Body of pancreas (tissue), 4 donors: Measurements from ENCODE around the gene ADRA1B. TPM values are rescaled to one million over a fixed set of nuclear protein-coding genes. Genes with fewer than 3 reads are reported as not detected.

Source experiments
- ATAC-seq: fragments of 150-250 bp; one replicate; pipeline ENCODE4 v1.9.1; 2016
- DNase-seq, 4 donors: peaks; one replicate each; pipeline ENCODE4 v3.0.0-alpha.2; 2019
- H3K27ac ChIP-seq, 4 donors: fragments of 200-600 bp; sonication (generic); 1 replicate in 3 of 4; 2 replicates in 1 of 4; pipeline versions ENCODE4 v1.5.1 to v1.6.1; 2016 to 2019; ENCODE audit warnings: mild to moderate bottlenecking in 1 of 4, mixed read lengths in 1 of 4, moderate library complexity in 1 of 4
- H3K27me3 ChIP-seq, 2 donors: fragments of 200-600 bp; sonication (generic); one replicate each; pipeline ENCODE4 v1.6.0; 2016; ENCODE audit warnings: mild to moderate bottlenecking in 1 of 2
- H3K36me3 ChIP-seq, 2 donors: fragments of 200-600 bp; sonication (generic); replicated peaks in 1 of 2; 2 replicates each; pipeline ENCODE4 v1.5.1; 2016; ENCODE audit warnings: low read depth in 2 of 2; ENCODE audit not compliant: insufficient read depth in 1 of 2
- H3K4me1 ChIP-seq: fragments of 200-600 bp; sonication (generic); one replicate; pipeline ENCODE4 v1.6.0; 2016
- H3K4me3 ChIP-seq, 2 donors: fragments of 200-600 bp; sonication (generic); 1 replicate in 1 of 2; 2 replicates in 1 of 2; pipeline ENCODE4 v1.5.1; 2016 to 2019
- H3K9me3 ChIP-seq, 3 donors: fragments of 200-600 bp; sonication (generic); 1 replicate in 2 of 3; 2 replicates in 1 of 3; pipeline ENCODE4 v1.5.1; 2016
- CTCF ChIP-seq, 7 experiments: fragments of 450-650 bp in 4 of 7; fragments of 200-600 bp in 3 of 7; sonication (generic) in 3 of 7; IDR thresholded peaks; one replicate each; pipeline ENCODE4 v1.5.1; 2016 to 2019; ENCODE audit warnings: antibody characterized with exemption in 7 of 7
- POLR2A ChIP-seq, 3 donors: fragments of 450-650 bp; IDR thresholded peaks; one replicate each; pipeline ENCODE4 v1.6.1; 2016; ENCODE audit warnings: antibody characterized with exemption in 3 of 3, mild to moderate bottlenecking in 2 of 3
- WGBS, 2 donors: methylation state at CpG; one replicate each; pipeline ENCODE4 v1.1.5; 2017; 5-methylcytosine and 5-hydroxymethylcytosine counted together
- intact Hi-C: fragments of 100-400 bp; cut with DNase I; formaldehyde crosslinking; loops from one replicate; pipeline ENCODE4 v1.15.1; 2023
- total RNA-seq, 2 donors: library from RNA; depleted of rRNA; stranded (reverse); fragments of >200 nt; gene quantifications; one replicate each; pipeline ENCODE4 v1.1.0, GENCODE V29; 2016

Gene ADRA1B
- 1 to 10 TPM in 1 of 2 donors, under 1 TPM in 1; 0.26 to 4.0 TPM for total RNA-seq

GRCh38 chr5:159915904-159916840, at the start of gene ADRA1B:
ADRA1B (plus strand) TSS chr5:159916482; CDS start chr5:159916906, 424 bp downstream.
- Histone ChIP-seq H3K4me3 (peak within 1 kb of the TSS; percentile 0 to 17), H3K27ac (no peak within 1 kb of the TSS), H3K4me1 (peaks cover 23% of the 10 kb centered on the region), H3K36me3 (no peaks in the 10 kb centered on the region), H3K27me3 (peaks cover 0 to 7% of the 10 kb centered on the region in 2 donors), H3K9me3 (no peaks in the 10 kb centered on the region)
- intact Hi-C loops, result no loop called here
- peak; percentile 40 to 60 (median 49) for DNase-seq
- TF ChIP-seq POLR2A (IDR thresholded peaks at IDR 0.05), result no peak
- peak in 6 of 7 experiments; percentile 16 to 55 (median 32) for TF ChIP-seq CTCF (IDR thresholded peaks at IDR 0.05)
- 2 to 3% methylated on average over 10 to 55 of the region's 81 CpGs for WGBS, 2 donors
- peak; percentile 65 for ATAC-seq

GRCh38 chr5:159873680-159874079, 42.6 kb upstream of the ADRA1B start:
- 45 to 73% methylated on average over 2 of the region's 2 CpGs for WGBS, 2 donors
- ATAC-seq (no peak), DNase-seq (no peak)
- no peaks in the 10 kb centered on the region for H3K27me3 ChIP-seq
- H3K4me1 ChIP-seq, result no peaks in the 10 kb centered on the region
- intact Hi-C loops, result no loop called here
- H3K36me3 ChIP-seq, result no peaks in the 10 kb centered on the region
- TF ChIP-seq POLR2A (IDR thresholded peaks at IDR 0.05), result no peak
- no peak for TF ChIP-seq CTCF (IDR thresholded peaks at IDR 0.05)
- H3K27ac ChIP-seq, result no peak overlapping the region
- H3K9me3 ChIP-seq, result no peaks in the 10 kb centered on the region
- H3K4me3 ChIP-seq, result no peak overlapping the region

GRCh38 chr5:159874263-159874662, 42.0 kb upstream of the ADRA1B start:
- Histone ChIP-seq H3K4me3 (no peak overlapping the region), H3K27ac (no peak overlapping the region), H3K27me3 (no peaks in the 10 kb centered on the region), H3K4me1 (no peaks in the 10 kb centered on the region), H3K9me3 (no peaks in the 10 kb centered on the region), H3K36me3 (no peaks in the 10 kb centered on the region)
- ATAC-seq (no peak), DNase-seq (no peak)
- intact Hi-C loops, result no loop called here
- TF ChIP-seq CTCF (IDR thresholded peaks at IDR 0.05), result no peak
- TF ChIP-seq POLR2A (IDR thresholded peaks at IDR 0.05), result no peak

- 55 to 57% methylated on average over 7 to 8 of the region's 8 CpGs for WGBS, 2 donors
- no peak overlapping the region for H3K27ac ChIP-seq
Observed at GRCh38 chr5:159877016-159877415, 39.3 kb upstream of the ADRA1B start.

GRCh38 chr5:159877894-159878448, 38.3 kb upstream of the ADRA1B start:
- Histone ChIP-seq H3K27ac (no peak overlapping the region), H3K9me3 (no peaks in the 10 kb centered on the region), H3K36me3 (no peaks in the 10 kb centered on the region), H3K4me3 (no peak overlapping the region), H3K4me1 (no peaks in the 10 kb centered on the region), H3K27me3 (no peaks in the 10 kb centered on the region)
- TF ChIP-seq POLR2A (IDR thresholded peaks at IDR 0.05) (no peak), CTCF (IDR thresholded peaks at IDR 0.05) (no peak)
- ATAC-seq, result peak; percentile 59
- intact Hi-C loops, result no loop called here
- WGBS, 2 donors, result 47 to 56% methylated on average over 7 of the region's 7 CpGs
- DNase-seq, result peak; percentile 10 to 29 (median 14)

More at GRCh38 chr5:159877016-159877415, 39.3 kb upstream of the ADRA1B start:
- no peak for DNase-seq
- Histone ChIP-seq H3K9me3 (no peaks in the 10 kb centered on the region), H3K4me1 (no peaks in the 10 kb centered on the region), H3K4me3 (no peak overlapping the region), H3K36me3 (no peaks in the 10 kb centered on the region), H3K27me3 (no peaks in the 10 kb centered on the region)
- no peak for ATAC-seq
- TF ChIP-seq POLR2A (IDR thresholded peaks at IDR 0.05), result no peak
- intact Hi-C loops, result no loop called here
